Measurements from ENCODE around the gene NEU1.

GRCh38 chr6:31827286-31828079 is 35.1 kb downstream of the NEU1 start, which contains the start of gene HSPA1B:
- peak in 2 of 11 experiments; percentile 9 to 27 for TF ChIP-seq CTCF (IDR thresholded peaks at IDR 0.05 in 8 of 11, conservative IDR thresholded peaks at IDR 0.05 in 3 of 11)
- TF ChIP-seq POLR2A (IDR thresholded peaks at IDR 0.05): peak; percentile 95 to 100 (median 97)
- TF ChIP-seq POLR2AphosphoS5 (IDR thresholded peaks at IDR 0.05): peak; percentile 99 to 100 (median 99)

Data from spleen (tissue), 7 donors.